Choroid plexus epithelial cell (primary cell): ENCODE results near the gene OXTR.

ENCODE experiments used
- DNase-seq: peaks from one replicate; pipeline ENCODE4 v3.0.0-alpha.2; 2010; ENCODE audit warnings: low read depth
- H3K4me3 ChIP-seq: 2 replicates; pipeline ENCODE4 v1.5.1; 2011; ENCODE audit warnings: low read depth, mild to moderate bottlenecking, control low read depth, low read length, moderate library complexity
- CTCF ChIP-seq: conservative IDR thresholded peaks from 2 replicates; pipeline ENCODE4 v1.5.1; 2011; ENCODE audit warnings: low read depth, mild to moderate bottlenecking, control low read depth, inconsistent platforms, low read length, moderate library complexity

OXTR gene

GRCh38 chr3:8755564-8756237, 13.7 kb downstream of the OXTR start:
- no peak overlapping the region for H3K4me3 ChIP-seq
- peak; percentile 63 for TF ChIP-seq CTCF
- DNase-seq: peak; percentile 47

- no peak for DNase-seq
- TF ChIP-seq CTCF: no peak
- no peak overlapping the region for H3K4me3 ChIP-seq
Measured at GRCh38 chr3:8755097-8755496, 14.3 kb downstream of the OXTR start.

GRCh38 chr3:8752832-8753231, 16.6 kb downstream of the OXTR start:
- DNase-seq: no peak
- no peak overlapping the region for H3K4me3 ChIP-seq
- no peak for TF ChIP-seq CTCF

GRCh38 chr3:8749316-8749715, 20.1 kb downstream of the OXTR start:
- H3K4me3 ChIP-seq: no peak overlapping the region

GRCh38 chr3:8746780-8747345, 22.6 kb downstream of the OXTR start:
- no peak for TF ChIP-seq CTCF
- no peak overlapping the region for H3K4me3 ChIP-seq
- DNase-seq: no peak

More at GRCh38 chr3:8749316-8749715, 20.1 kb downstream of the OXTR start:
- TF ChIP-seq CTCF: no peak
- no peak for DNase-seq

GRCh38 chr3:8745619-8746370, 23.6 kb downstream of the OXTR start:
- TF ChIP-seq CTCF: no peak
- no peak for DNase-seq
- H3K4me3 ChIP-seq: no peak overlapping the region

- TF ChIP-seq CTCF: no peak
- no peak for DNase-seq
- H3K4me3 ChIP-seq: no peak overlapping the region
Measured at GRCh38 chr3:8743911-8744310, 25.5 kb downstream of the OXTR start.
